ENCODE measurements around the gene TTLL9.

The TTLL9 gene

GRCh38 chr20:31988430-31989015, 118.1 kb downstream of the TTLL9 start:
- Histone ChIP-seq H3K4me1 (ENCODE audit: control insufficient read depth, insufficient read depth, low read length, poor library complexity, severe bottlenecking) (no peaks in the 10 kb centered on the region), H3K36me3 (ENCODE audit: control insufficient read depth, insufficient read depth, low read length) (no peaks in the 10 kb centered on the region), H3K27ac (ENCODE audit: low read depth, low read length, severe bottlenecking) (no peak overlapping the region), H3K9me3 (ENCODE audit: control insufficient read depth, low read length) (no peaks in the 10 kb centered on the region), H3K4me3 (ENCODE audit: extremely low read depth, insufficient read depth, low read length, poor library complexity, severe bottlenecking) (no peak overlapping the region)
- 90 to 96% methylated on average over 4 of the region's 5 CpGs for WGBS, 2 experiments (ENCODE audit: insufficient coverage in 2 of 2)

DNA sequence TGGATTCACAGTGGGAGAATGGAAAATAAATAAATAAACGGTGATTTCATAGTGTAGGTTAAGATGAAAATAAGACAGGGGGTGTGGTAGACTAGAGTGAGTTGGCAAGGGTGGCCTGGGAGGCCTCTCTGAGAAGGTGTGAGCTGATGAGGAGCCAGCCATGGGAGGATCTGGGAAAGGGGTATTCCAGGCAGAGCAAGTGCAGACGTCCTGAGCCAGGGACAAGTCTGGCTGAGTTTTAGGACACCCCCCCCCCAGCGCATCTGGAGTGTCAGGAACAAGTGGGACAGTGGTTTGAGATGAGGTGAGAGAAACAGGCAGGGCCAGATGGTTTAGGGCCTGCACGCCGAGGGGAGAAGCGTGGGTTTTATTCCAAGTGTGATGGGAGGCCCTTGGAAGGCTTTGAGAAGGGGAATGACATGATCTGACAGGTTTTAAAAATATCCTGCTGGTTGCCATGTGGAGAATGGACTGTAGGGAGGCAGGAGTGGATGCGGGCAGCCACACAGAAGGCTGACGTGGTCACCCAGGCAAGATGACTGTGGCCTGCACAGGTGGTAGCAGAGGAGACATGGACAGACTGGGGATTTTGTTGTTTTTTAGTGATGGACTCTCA, 118.7 kb downstream of the TTLL9 start:
- 89 to 92% methylated on average over 7 to 8 of the region's 8 CpGs for WGBS, 2 experiments (ENCODE audit: insufficient coverage in 2 of 2)
- H3K4me1 ChIP-seq (ENCODE audit: control insufficient read depth, insufficient read depth, low read length, poor library complexity, severe bottlenecking): no peaks in the 10 kb centered on the region
- no peak overlapping the region for H3K27ac ChIP-seq (ENCODE audit: low read depth, low read length, severe bottlenecking)
- H3K4me3 ChIP-seq (ENCODE audit: extremely low read depth, insufficient read depth, low read length, poor library complexity, severe bottlenecking): no peak overlapping the region
- H3K9me3 ChIP-seq (ENCODE audit: control insufficient read depth, low read length): no peaks in the 10 kb centered on the region
- no peaks in the 10 kb centered on the region for H3K36me3 ChIP-seq (ENCODE audit: control insufficient read depth, insufficient read depth, low read length)

DNA sequence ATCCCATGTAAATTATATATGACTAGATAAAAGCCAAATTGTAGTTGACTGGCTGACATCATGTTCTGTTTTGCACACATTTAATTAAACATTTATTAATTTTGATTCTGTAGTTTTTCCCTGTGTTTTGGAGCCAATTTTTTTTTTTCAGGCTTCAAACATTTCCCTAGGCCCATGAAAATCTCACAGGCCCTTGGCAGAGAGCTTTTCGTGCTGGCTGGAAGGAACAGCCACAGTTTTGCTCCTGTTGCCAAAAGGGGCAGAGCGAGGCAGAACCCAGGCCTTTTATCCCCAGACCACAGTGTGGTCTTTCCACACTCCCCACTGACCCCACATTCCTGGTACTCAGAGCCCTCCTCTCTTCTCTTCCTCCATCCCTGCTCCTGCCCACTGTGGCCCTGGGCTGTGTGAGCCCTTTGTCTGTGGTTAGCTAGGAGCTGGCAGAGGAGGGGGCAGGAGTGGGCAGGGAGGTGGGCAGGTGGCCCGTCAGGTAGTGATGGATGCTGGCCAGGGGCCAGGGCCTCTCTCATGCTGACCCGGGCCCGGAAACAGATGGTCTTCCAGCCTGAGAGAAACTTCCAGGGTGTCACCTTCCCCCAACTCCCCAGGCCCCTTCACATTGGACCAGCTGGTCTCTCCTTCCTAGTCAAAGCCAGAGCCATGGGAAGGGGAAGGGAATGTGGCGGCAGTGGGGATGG, 120.4 kb downstream of the TTLL9 start:
- H3K27ac ChIP-seq (ENCODE audit: low read depth, low read length, severe bottlenecking): no peak overlapping the region
- no peaks in the 10 kb centered on the region for H3K36me3 ChIP-seq (ENCODE audit: control insufficient read depth, insufficient read depth, low read length)
- WGBS, 2 experiments (ENCODE audit: insufficient coverage in 2 of 2): 92 to 100% methylated on average over 3 to 4 of the region's 6 CpGs
- no peaks in the 10 kb centered on the region for H3K9me3 ChIP-seq (ENCODE audit: control insufficient read depth, low read length)
- H3K4me1 ChIP-seq (ENCODE audit: control insufficient read depth, insufficient read depth, low read length, poor library complexity, severe bottlenecking): no peaks in the 10 kb centered on the region
- no peak overlapping the region for H3K4me3 ChIP-seq (ENCODE audit: extremely low read depth, insufficient read depth, low read length, poor library complexity, severe bottlenecking)

DNA sequence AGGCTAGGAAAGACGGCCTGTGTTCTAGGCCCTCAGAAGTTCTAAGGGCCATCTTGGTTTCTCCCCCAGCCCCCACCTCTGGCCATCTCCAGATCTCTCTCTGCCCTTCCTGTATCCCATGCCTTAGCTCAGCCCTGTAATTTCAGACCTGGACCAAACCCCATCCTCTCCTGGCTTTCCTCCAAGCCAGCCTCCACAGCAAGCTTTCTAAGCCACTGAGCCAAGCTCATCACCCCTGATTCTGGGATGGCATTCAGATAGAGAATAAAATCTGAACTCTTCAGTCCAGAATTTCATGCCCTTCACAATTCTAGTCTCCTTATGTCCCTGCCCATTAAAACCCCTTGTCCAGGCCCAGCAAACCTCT, 120.9 kb downstream of the TTLL9 start:
- no peaks in the 10 kb centered on the region for H3K36me3 ChIP-seq (ENCODE audit: control insufficient read depth, insufficient read depth, low read length)
- 80% methylated on average over 1 of the region's 1 CpG; no CpG with 5 or more reads in 1 of the 2 experiments for WGBS, 2 experiments (ENCODE audit: insufficient coverage in 2 of 2)
- no peak overlapping the region for H3K4me3 ChIP-seq (ENCODE audit: extremely low read depth, insufficient read depth, low read length, poor library complexity, severe bottlenecking)
- no peak overlapping the region for H3K27ac ChIP-seq (ENCODE audit: low read depth, low read length, severe bottlenecking)
- no peaks in the 10 kb centered on the region for H3K9me3 ChIP-seq (ENCODE audit: control insufficient read depth, low read length)
- no peaks in the 10 kb centered on the region for H3K4me1 ChIP-seq (ENCODE audit: control insufficient read depth, insufficient read depth, low read length, poor library complexity, severe bottlenecking)

GRCh38 chr20:31992086-31992485, 121.7 kb downstream of the TTLL9 start:
- H3K4me1 ChIP-seq (ENCODE audit: control insufficient read depth, insufficient read depth, low read length, poor library complexity, severe bottlenecking): no peaks in the 10 kb centered on the region
- no peaks in the 10 kb centered on the region for H3K36me3 ChIP-seq (ENCODE audit: control insufficient read depth, insufficient read depth, low read length)
- WGBS, 2 experiments (ENCODE audit: insufficient coverage in 2 of 2): 50 to 80% methylated on average over 2 of the region's 2 CpGs
- H3K27ac ChIP-seq (ENCODE audit: low read depth, low read length, severe bottlenecking): no peak overlapping the region
- H3K9me3 ChIP-seq (ENCODE audit: control insufficient read depth, low read length): no peaks in the 10 kb centered on the region
- H3K4me3 ChIP-seq (ENCODE audit: extremely low read depth, insufficient read depth, low read length, poor library complexity, severe bottlenecking): no peak overlapping the region
